ENCODE measurements around the gene C6orf89. TPM values are rescaled to one million over a fixed set of nuclear protein-coding genes. Genes with fewer than 3 reads are reported as not detected.
A peak's percentile ranks its signal among the peaks of the same experiment; 100 is the strongest.

Gene C6orf89
- total RNA-seq, 1 experiment from 2014 or later = 13.2 TPM

DNA sequence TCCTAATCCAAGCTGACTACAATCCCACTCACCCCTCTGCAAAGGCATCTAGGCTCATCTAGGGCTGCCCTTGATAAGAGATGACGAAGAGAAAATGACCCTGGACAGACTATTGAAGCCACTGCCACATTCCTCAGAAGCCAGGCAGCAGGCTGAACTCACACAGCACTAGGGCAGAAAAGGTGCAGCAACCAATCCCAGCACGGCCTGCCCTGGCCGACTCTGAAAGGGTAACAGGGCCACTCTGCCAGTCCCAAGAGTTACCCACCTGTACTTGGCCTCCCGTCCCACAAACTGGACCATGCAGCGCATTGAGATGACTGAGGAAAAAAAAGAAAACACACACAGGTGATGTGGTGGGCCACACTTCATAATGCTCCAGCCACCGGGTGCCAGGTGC, 91.2 kb downstream of the C6orf89 start:
- Mint-ChIP-seq H3K4me1 (peaks cover 18% of the 10 kb centered on the region), H3K36me3 (peaks cover 61% of the 10 kb centered on the region), H3K4me3 (no peak overlapping the region), H3K27me3 (ENCODE audit: low read depth) (no peaks in the 10 kb centered on the region), H3K9me3 (no peaks in the 10 kb centered on the region), H3K27ac (no peak overlapping the region)
- POLR2A ChIA-PET = no interaction called here
- no peak for ATAC-seq
- DNase-seq (ENCODE audit: low spot score) = no peak
- TF ChIP-seq, protein P1, sequence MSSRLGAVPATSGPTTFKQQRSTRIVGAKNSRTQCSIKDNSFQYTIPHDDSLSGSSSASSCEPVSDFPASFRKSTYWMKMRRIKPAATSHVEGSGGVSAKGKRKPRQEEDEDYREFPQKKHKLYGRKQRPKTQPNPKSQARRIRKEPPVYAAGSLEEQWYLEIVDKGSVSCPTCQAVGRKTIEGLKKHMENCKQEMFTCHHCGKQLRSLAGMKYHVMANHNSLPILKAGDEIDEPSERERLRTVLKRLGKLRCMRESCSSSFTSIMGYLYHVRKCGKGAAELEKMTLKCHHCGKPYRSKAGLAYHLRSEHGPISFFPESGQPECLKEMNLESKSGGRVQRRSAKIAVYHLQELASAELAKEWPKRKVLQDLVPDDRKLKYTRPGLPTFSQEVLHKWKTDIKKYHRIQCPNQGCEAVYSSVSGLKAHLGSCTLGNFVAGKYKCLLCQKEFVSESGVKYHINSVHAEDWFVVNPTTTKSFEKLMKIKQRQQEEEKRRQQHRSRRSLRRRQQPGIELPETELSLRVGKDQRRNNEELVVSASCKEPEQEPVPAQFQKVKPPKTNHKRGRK (CRISPR knock-in tag; IDR thresholded peaks at IDR 0.05; ENCODE audit: borderline replicate concordance) = no peak
- TF ChIP-seq ZNF138 (CRISPR knock-in tag; conservative IDR thresholded peaks at IDR 0.05) (no peak), RORB (CRISPR knock-in tag; IDR thresholded peaks at IDR 0.05) (no peak)
- TF ChIP-seq, protein P2, sequence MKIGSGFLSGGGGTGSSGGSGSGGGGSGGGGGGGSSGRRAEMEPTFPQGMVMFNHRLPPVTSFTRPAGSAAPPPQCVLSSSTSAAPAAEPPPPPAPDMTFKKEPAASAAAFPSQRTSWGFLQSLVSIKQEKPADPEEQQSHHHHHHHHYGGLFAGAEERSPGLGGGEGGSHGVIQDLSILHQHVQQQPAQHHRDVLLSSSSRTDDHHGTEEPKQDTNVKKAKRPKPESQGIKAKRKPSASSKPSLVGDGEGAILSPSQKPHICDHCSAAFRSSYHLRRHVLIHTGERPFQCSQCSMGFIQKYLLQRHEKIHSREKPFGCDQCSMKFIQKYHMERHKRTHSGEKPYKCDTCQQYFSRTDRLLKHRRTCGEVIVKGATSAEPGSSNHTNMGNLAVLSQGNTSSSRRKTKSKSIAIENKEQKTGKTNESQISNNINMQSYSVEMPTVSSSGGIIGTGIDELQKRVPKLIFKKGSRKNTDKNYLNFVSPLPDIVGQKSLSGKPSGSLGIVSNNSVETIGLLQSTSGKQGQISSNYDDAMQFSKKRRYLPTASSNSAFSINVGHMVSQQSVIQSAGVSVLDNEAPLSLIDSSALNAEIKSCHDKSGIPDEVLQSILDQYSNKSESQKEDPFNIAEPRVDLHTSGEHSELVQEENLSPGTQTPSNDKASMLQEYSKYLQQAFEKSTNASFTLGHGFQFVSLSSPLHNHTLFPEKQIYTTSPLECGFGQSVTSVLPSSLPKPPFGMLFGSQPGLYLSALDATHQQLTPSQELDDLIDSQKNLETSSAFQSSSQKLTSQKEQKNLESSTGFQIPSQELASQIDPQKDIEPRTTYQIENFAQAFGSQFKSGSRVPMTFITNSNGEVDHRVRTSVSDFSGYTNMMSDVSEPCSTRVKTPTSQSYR (CRISPR knock-in tag; IDR thresholded peaks at IDR 0.05) = no peak
- TF ChIP-seq, protein P3, sequence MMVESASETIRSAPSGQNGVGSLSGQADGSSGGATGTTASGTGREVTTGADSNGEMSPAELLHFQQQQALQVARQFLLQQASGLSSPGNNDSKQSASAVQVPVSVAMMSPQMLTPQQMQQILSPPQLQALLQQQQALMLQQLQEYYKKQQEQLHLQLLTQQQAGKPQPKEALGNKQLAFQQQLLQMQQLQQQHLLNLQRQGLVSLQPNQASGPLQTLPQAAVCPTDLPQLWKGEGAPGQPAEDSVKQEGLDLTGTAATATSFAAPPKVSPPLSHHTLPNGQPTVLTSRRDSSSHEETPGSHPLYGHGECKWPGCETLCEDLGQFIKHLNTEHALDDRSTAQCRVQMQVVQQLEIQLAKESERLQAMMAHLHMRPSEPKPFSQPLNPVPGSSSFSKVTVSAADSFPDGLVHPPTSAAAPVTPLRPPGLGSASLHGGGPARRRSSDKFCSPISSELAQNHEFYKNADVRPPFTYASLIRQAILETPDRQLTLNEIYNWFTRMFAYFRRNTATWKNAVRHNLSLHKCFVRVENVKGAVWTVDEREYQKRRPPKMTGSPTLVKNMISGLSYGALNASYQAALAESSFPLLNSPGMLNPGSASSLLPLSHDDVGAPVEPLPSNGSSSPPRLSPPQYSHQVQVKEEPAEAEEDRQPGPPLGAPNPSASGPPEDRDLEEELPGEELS (CRISPR knock-in tag; IDR thresholded peaks at IDR 0.05) = no peak
- CTCF ChIA-PET = interaction anchor here (0.8 to 3.9 kb wide), 13 partner anchors 9 to 233 kb away, joined by 3 to 100 read pairs (median 6); partner anchors contain the start of genes C6orf89 and MTCH1

DNA sequence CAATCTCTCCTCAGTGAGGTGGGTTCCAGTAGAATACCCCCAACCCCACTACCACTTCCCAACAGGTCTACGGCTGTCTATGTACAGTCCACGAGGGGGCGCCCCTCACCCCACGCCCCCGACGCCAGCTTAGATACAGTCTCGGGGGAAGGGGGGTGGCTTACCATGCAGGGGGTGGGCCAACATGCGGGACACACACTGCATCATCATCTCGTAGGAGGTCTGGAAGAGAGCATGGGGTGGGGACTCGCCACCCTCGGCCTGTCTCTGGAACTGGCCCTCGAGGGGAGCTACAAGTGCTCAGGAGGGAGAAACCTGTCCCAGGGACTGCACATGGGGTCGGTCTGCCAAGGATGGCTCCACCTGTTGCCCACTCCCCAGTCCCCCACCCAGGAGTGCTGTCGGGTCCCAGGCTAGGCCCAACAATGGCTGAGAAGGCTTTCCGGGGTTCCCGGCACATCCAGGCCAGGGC, 91.8 kb downstream of the C6orf89 start:
- no peak for TF ChIP-seq FOXK1 (CRISPR knock-in tag; IDR thresholded peaks at IDR 0.05)
- TF ChIP-seq, protein P4, sequence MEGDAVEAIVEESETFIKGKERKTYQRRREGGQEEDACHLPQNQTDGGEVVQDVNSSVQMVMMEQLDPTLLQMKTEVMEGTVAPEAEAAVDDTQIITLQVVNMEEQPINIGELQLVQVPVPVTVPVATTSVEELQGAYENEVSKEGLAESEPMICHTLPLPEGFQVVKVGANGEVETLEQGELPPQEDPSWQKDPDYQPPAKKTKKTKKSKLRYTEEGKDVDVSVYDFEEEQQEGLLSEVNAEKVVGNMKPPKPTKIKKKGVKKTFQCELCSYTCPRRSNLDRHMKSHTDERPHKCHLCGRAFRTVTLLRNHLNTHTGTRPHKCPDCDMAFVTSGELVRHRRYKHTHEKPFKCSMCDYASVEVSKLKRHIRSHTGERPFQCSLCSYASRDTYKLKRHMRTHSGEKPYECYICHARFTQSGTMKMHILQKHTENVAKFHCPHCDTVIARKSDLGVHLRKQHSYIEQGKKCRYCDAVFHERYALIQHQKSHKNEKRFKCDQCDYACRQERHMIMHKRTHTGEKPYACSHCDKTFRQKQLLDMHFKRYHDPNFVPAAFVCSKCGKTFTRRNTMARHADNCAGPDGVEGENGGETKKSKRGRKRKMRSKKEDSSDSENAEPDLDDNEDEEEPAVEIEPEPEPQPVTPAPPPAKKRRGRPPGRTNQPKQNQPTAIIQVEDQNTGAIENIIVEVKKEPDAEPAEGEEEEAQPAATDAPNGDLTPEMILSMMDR (IDR thresholded peaks at IDR 0.05) = 0 out of 2 replicates have a peak, but pooled peaks have one; percentile 43
- TF ChIP-seq CBFB (CRISPR knock-in tag; IDR thresholded peaks at IDR 0.05; ENCODE audit: low read depth) = no peak
- TF ChIP-seq, protein P1 (CRISPR knock-in tag; IDR thresholded peaks at IDR 0.05; ENCODE audit: borderline replicate concordance) = no peak
- TF ChIP-seq JAZF1 (CRISPR knock-in tag; IDR thresholded peaks at IDR 0.05) = no peak
- TF ChIP-seq, protein P5, sequence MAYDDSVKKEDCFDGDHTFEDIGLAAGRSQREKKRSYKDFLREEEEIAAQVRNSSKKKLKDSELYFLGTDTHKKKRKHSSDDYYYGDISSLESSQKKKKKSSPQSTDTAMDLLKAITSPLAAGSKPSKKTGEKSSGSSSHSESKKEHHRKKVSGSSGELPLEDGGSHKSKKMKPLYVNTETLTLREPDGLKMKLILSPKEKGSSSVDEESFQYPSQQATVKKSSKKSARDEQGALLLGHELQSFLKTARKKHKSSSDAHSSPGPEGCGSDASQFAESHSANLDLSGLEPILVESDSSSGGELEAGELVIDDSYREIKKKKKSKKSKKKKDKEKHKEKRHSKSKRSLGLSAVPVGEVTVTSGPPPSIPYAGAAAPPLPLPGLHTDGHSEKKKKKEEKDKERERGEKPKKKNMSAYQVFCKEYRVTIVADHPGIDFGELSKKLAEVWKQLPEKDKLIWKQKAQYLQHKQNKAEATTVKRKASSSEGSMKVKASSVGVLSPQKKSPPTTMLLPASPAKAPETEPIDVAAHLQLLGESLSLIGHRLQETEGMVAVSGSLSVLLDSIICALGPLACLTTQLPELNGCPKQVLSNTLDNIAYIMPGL (CRISPR knock-in tag; IDR thresholded peaks at IDR 0.05) = no peak
- Mint-ChIP-seq H3K27me3 (ENCODE audit: low read depth) (no peaks in the 10 kb centered on the region), H3K4me1 (peaks cover 21% of the 10 kb centered on the region), H3K4me3 (no peak overlapping the region), H3K36me3 (peaks cover 56% of the 10 kb centered on the region), H3K9me3 (no peaks in the 10 kb centered on the region), H3K27ac (peak overlapping the region; percentile 34)
- POLR2A ChIA-PET = no interaction called here
- CTCF ChIA-PET = interaction anchor here (0.7 to 3.9 kb wide), 19 partner anchors 9 to 280 kb away, joined by 3 to 100 read pairs (median 5); partner anchors contain the start of genes C6orf89, MTCH1, TBC1D22B and TMEM217
- ATAC-seq (peak; percentile 68), DNase-seq (ENCODE audit: low spot score) (peak; percentile 40)

Other genes with a start within 250 kb of the C6orf89 start
- 35.9 to 75.1 TPM (median 38.1 TPM) in 3 replicates for gene CDKN1A, start 207.2 kb upstream of the C6orf89 start, total RNA-seq (2021)
- gene RAB44, start 188.1 kb upstream of the C6orf89 start, total RNA-seq (2021) = 0.07 to 0.11 TPM in 2 of 3 replicates, not detected in the other
- gene CPNE5, start 46.5 kb upstream of the C6orf89 start, total RNA-seq (2021) = 0.44 to 0.71 TPM (median 0.48 TPM) in 3 replicates
- gene PPIL1, start 11.1 kb upstream of the C6orf89 start, total RNA-seq (2021) = 64.2 to 69.8 TPM (median 66.6 TPM) in 3 replicates
- gene PI16, start 68.8 kb downstream of the C6orf89 start, total RNA-seq (2021) = 0.09 to 0.17 TPM in 2 of 3 replicates, not detected in the other
- gene MTCH1, start 100.2 kb downstream of the C6orf89 start, total RNA-seq (2021) = 198 to 207 TPM (median 204 TPM) in 3 replicates
- gene FGD2, start 119.7 kb downstream of the C6orf89 start, total RNA-seq (2021) = 0.31 to 0.78 TPM (median 0.44 TPM) in 3 replicates

All from WTC11 (cell line).